Uterus (tissue), 2 donors: ENCODE data around the gene PAX2.

ENCODE experiments used
- CTCF ChIP-seq, 4 experiments: fragments of 200-600 bp in 2 of 4; fragments of 450-650 bp in 2 of 4; sonication (generic) in 2 of 4; IDR thresholded peaks; one replicate each; pipeline ENCODE4 v1.5.1; 2016 to 2019; ENCODE audit warnings: antibody characterized with exemption in 4 of 4, mild to moderate bottlenecking in 2 of 4, moderate library complexity in 1 of 4
- POLR2A ChIP-seq, 2 donors: fragments of 450-650 bp; IDR thresholded peaks; one replicate each; pipeline ENCODE4 v1.6.1; 2016; ENCODE audit warnings: antibody characterized with exemption in 2 of 2, mild to moderate bottlenecking in 1 of 2, moderate library complexity in 1 of 2

- TF ChIP-seq POLR2A (IDR thresholded peaks at IDR 0.05), result no peak
- TF ChIP-seq CTCF (IDR thresholded peaks at IDR 0.05), result no peak
These were observed 112.9 kb downstream of the PAX2 start for GRCh38 chr10:100858261-100858660.
